Measurements from ENCODE around the gene APOD.

DNA sequence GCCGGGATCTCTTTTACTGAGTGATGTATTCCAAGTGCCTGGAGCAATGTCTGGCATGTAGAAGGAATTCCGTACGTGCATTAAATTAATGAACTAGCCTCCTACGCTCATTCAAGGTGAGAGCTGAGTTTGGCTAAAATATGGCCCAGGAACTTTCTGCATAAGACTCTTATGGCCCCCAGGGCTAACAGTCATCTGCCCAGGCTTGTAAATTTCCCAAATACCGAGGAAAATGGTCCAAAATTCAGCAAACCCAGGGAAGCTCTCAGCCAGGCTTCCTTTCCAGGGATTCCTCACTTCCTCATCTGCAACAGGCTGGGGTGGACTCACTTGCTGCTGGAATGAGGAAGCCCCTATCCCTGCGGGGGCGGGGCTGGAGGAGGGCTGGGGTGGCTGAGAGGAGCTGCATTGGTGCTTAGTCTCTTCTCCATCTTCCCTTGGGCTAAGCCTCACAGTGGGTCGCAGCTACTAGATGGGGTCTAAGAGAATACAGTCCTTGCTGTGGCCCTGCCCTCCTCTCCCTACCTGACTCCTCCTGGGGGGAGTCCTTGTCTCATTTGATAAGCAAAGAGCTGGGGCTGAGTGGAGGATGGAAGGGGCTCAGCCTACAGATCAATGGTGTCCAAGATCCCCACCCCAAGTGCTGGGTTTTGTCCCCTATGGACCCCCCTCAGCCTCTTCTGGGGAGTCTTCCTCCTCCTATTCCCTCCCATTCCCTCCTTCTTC, 28.5 kb upstream of the APOD start:
- TF ChIP-seq CTCF (conservative IDR thresholded peaks at IDR 0.05; ENCODE audit: low read depth, low read length), result no peak
- no peak for TF ChIP-seq POLR2A (IDR thresholded peaks at IDR 0.05; ENCODE audit: low read depth, low read length)
- no peak for TF ChIP-seq MAFK (IDR thresholded peaks at IDR 0.05; ENCODE audit: low read depth, low read length)
- no peak for TF ChIP-seq RCOR1 (IDR thresholded peaks at IDR 0.05; ENCODE audit: insufficient replicate concordance, low read length)
- no peak for TF ChIP-seq RAD21 (IDR thresholded peaks at IDR 0.05; ENCODE audit: low read length)
- TF ChIP-seq FOS (IDR thresholded peaks at IDR 0.05; ENCODE audit: low read depth, low read length), result no peak
- TF ChIP-seq, protein P1, sequence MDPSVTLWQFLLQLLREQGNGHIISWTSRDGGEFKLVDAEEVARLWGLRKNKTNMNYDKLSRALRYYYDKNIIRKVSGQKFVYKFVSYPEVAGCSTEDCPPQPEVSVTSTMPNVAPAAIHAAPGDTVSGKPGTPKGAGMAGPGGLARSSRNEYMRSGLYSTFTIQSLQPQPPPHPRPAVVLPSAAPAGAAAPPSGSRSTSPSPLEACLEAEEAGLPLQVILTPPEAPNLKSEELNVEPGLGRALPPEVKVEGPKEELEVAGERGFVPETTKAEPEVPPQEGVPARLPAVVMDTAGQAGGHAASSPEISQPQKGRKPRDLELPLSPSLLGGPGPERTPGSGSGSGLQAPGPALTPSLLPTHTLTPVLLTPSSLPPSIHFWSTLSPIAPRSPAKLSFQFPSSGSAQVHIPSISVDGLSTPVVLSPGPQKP (IDR thresholded peaks at IDR 0.05; ENCODE audit: borderline replicate concordance, low read depth, low read length), result no peak
- no peak for TF ChIP-seq BHLHE40 (IDR thresholded peaks at IDR 0.05; ENCODE audit: low read depth, low read length)
- TF ChIP-seq SMC3 (IDR thresholded peaks at IDR 0.05; ENCODE audit: low read depth, low read length), result no peak
- TF ChIP-seq MAZ (IDR thresholded peaks at IDR 0.05; ENCODE audit: borderline replicate concordance, low read depth, low read length), result no peak
- TF ChIP-seq MXI1 (IDR thresholded peaks at IDR 0.05; ENCODE audit: borderline replicate concordance, low read depth, low read length), result no peak
- TF ChIP-seq RFX5 (IDR thresholded peaks at IDR 0.05; ENCODE audit: low read depth, low read length), result no peak
- TF ChIP-seq CEBPB (IDR thresholded peaks at IDR 0.05; ENCODE audit: low read depth, low read length), result no peak

All from IMR-90 (cell line).